ENCODE measurements around the gene MED13L.

Gene MED13L

GRCh38 chr12:116011217-116011616 lies 266.3 kb downstream of the MED13L start:
- H3K27me3 Mint-ChIP-seq = no peaks in the 10 kb centered on the region
- no peak overlapping the region for H3K27ac Mint-ChIP-seq
- ATAC-seq (no peak), DNase-seq (no peak)
- H3K4me3 Mint-ChIP-seq = no peak overlapping the region
- H3K9me3 Mint-ChIP-seq = no peaks in the 10 kb centered on the region
- H3K4me1 Mint-ChIP-seq = peaks cover 6% of the 10 kb centered on the region

- no peak overlapping the region for H3K4me3 Mint-ChIP-seq
- ATAC-seq (no peak), DNase-seq (no peak)
- no peaks in the 10 kb centered on the region for H3K27me3 Mint-ChIP-seq
- H3K4me1 Mint-ChIP-seq = peaks cover 6% of the 10 kb centered on the region
- H3K9me3 Mint-ChIP-seq = no peaks in the 10 kb centered on the region
- no peak overlapping the region for H3K27ac Mint-ChIP-seq
These were observed 267.0 kb downstream of the MED13L start for GRCh38 chr12:116010467-116010866.

GRCh38 chr12:116009805-116010204 lies 267.7 kb downstream of the MED13L start:
- H3K9me3 Mint-ChIP-seq = no peaks in the 10 kb centered on the region
- peaks cover 6% of the 10 kb centered on the region for H3K4me1 Mint-ChIP-seq
- H3K27me3 Mint-ChIP-seq = no peaks in the 10 kb centered on the region
- H3K4me3 Mint-ChIP-seq = no peak overlapping the region
- no peak overlapping the region for H3K27ac Mint-ChIP-seq
- DNase-seq (no peak), ATAC-seq (no peak)

- ATAC-seq (no peak), DNase-seq (no peak)
- H3K9me3 Mint-ChIP-seq = no peaks in the 10 kb centered on the region
- peaks cover 8% of the 10 kb centered on the region for H3K4me1 Mint-ChIP-seq
- no peak overlapping the region for H3K4me3 Mint-ChIP-seq
- H3K27me3 Mint-ChIP-seq = no peaks in the 10 kb centered on the region
- H3K27ac Mint-ChIP-seq = no peak overlapping the region
These were observed 271.4 kb downstream of the MED13L start for GRCh38 chr12:116006141-116006540.

- no peak for DNase-seq
- no peak overlapping the region for H3K4me3 Mint-ChIP-seq
- no peaks in the 10 kb centered on the region for H3K9me3 Mint-ChIP-seq
- peaks cover 17% of the 10 kb centered on the region for H3K4me1 Mint-ChIP-seq
- H3K27ac Mint-ChIP-seq = no peak overlapping the region
- no peak for ATAC-seq
- no peaks in the 10 kb centered on the region for H3K27me3 Mint-ChIP-seq
These were observed 274.5 kb downstream of the MED13L start for GRCh38 chr12:116002890-116003536.

- H3K27me3 Mint-ChIP-seq = no peaks in the 10 kb centered on the region
- peaks cover 17% of the 10 kb centered on the region for H3K4me1 Mint-ChIP-seq
- no peaks in the 10 kb centered on the region for H3K9me3 Mint-ChIP-seq
- H3K4me3 Mint-ChIP-seq = no peak overlapping the region
- no peak for ATAC-seq
- no peak for DNase-seq
- H3K27ac Mint-ChIP-seq = no peak overlapping the region
These were observed 277.2 kb downstream of the MED13L start for GRCh38 chr12:116000252-116000651.

- no peak for ATAC-seq
These were observed 277.9 kb downstream of the MED13L start for GRCh38 chr12:115999582-115999981.

GRCh38 chr12:115998794-115999478 lies 278.6 kb downstream of the MED13L start:
- H3K9me3 Mint-ChIP-seq = no peaks in the 10 kb centered on the region
- no peak for DNase-seq
- peaks cover 10% of the 10 kb centered on the region for H3K4me1 Mint-ChIP-seq
- no peak overlapping the region for H3K27ac Mint-ChIP-seq
- no peaks in the 10 kb centered on the region for H3K27me3 Mint-ChIP-seq
- no peak for ATAC-seq
- H3K4me3 Mint-ChIP-seq = no peak overlapping the region

More at GRCh38 chr12:115999582-115999981, 277.9 kb downstream of the MED13L start:
- DNase-seq = no peak
- no peak overlapping the region for H3K27ac Mint-ChIP-seq
- no peak overlapping the region for H3K4me3 Mint-ChIP-seq
- no peaks in the 10 kb centered on the region for H3K9me3 Mint-ChIP-seq
- no peaks in the 10 kb centered on the region for H3K27me3 Mint-ChIP-seq
- peaks cover 17% of the 10 kb centered on the region for H3K4me1 Mint-ChIP-seq

- H3K27me3 Mint-ChIP-seq = no peaks in the 10 kb centered on the region
- DNase-seq = no peak
- ATAC-seq = no peak
- H3K9me3 Mint-ChIP-seq = no peaks in the 10 kb centered on the region
- H3K27ac Mint-ChIP-seq = no peak overlapping the region
- no peak overlapping the region for H3K4me3 Mint-ChIP-seq
- H3K4me1 Mint-ChIP-seq = peaks cover 9% of the 10 kb centered on the region
These were observed 279.3 kb downstream of the MED13L start for GRCh38 chr12:115998119-115998633.

GRCh38 chr12:115993737-115994136 lies 283.8 kb downstream of the MED13L start:
- no peak for DNase-seq
- peaks cover 18% of the 10 kb centered on the region for H3K4me1 Mint-ChIP-seq
- no peak for ATAC-seq
- H3K27me3 Mint-ChIP-seq = no peaks in the 10 kb centered on the region
- H3K4me3 Mint-ChIP-seq = no peak overlapping the region
- no peak overlapping the region for H3K27ac Mint-ChIP-seq
- H3K9me3 Mint-ChIP-seq = no peaks in the 10 kb centered on the region

GRCh38 chr12:115990241-115990640 lies 287.3 kb downstream of the MED13L start:
- no peaks in the 10 kb centered on the region for H3K27me3 Mint-ChIP-seq
- H3K4me3 Mint-ChIP-seq = no peak overlapping the region
- H3K27ac Mint-ChIP-seq = peak overlapping the region in 1 of 2 donors; percentile 12
- DNase-seq (no peak), ATAC-seq (no peak)
- H3K4me1 Mint-ChIP-seq = peaks cover 22% of the 10 kb centered on the region
- H3K9me3 Mint-ChIP-seq = no peaks in the 10 kb centered on the region

- Mint-ChIP-seq H3K27ac (peak overlapping the region in 1 of 2 donors; percentile 63), H3K27me3 (no peaks in the 10 kb centered on the region), H3K4me1 (peaks cover 22% of the 10 kb centered on the region), H3K4me3 (no peak overlapping the region), H3K9me3 (no peaks in the 10 kb centered on the region)
- ATAC-seq (no peak), DNase-seq (no peak)
These were observed 288.6 kb downstream of the MED13L start for GRCh38 chr12:115988625-115989563.

- Mint-ChIP-seq H3K27ac (no peak overlapping the region), H3K4me3 (no peak overlapping the region), H3K4me1 (peaks cover 22% of the 10 kb centered on the region), H3K27me3 (no peaks in the 10 kb centered on the region), H3K9me3 (no peaks in the 10 kb centered on the region)
- no peak for DNase-seq
- no peak for ATAC-seq
These were observed 289.3 kb downstream of the MED13L start for GRCh38 chr12:115988212-115988611.

- no peak overlapping the region for H3K4me3 Mint-ChIP-seq
- no peak for ATAC-seq
- no peak for DNase-seq
- peaks cover 13% of the 10 kb centered on the region for H3K4me1 Mint-ChIP-seq
- no peak overlapping the region for H3K27ac Mint-ChIP-seq
- H3K9me3 Mint-ChIP-seq = no peaks in the 10 kb centered on the region
- H3K27me3 Mint-ChIP-seq = no peaks in the 10 kb centered on the region
These were observed 292.9 kb downstream of the MED13L start for GRCh38 chr12:115984616-115985015.

GRCh38 chr12:115983226-115983798 lies 294.2 kb downstream of the MED13L start:
- no peak overlapping the region for H3K4me3 Mint-ChIP-seq
- no peaks in the 10 kb centered on the region for H3K27me3 Mint-ChIP-seq
- ATAC-seq (no peak), DNase-seq (no peak)
- H3K27ac Mint-ChIP-seq = no peak overlapping the region
- no peaks in the 10 kb centered on the region for H3K9me3 Mint-ChIP-seq
- peaks cover under 1% of the 10 kb centered on the region for H3K4me1 Mint-ChIP-seq

Data from stimulated activated naive CD8-positive, alpha-beta T cell treated with anti-CD3 and anti-CD28 coated beads, Interleukin-15, amount 100 ng/mL, for 72 hours (primary cell).